HEK293T (cell line): Measurements from ENCODE around the gene CEP41.
"Not testable (repeated sequence)": the region's sequence is repeated elsewhere in the genome, so short reads cannot be mapped to it uniquely, and the experiment has no call there.

Source experiments
- CTCF ChIA-PET: fragments of 350-600 bp; formaldehyde crosslinking; extraction: SDS; loops from one replicate; lab custom pipeline; 2021; ENCODE audit warnings: antibody characterized with exemption, inconsistent platforms; lab: Yijun Ruan, JAX
- POLR2A ChIA-PET: fragments of 350-600 bp; formaldehyde crosslinking; extraction: SDS; loops from one replicate; lab custom pipeline; 2020; ENCODE audit warnings: antibody characterized with exemption, inconsistent platforms; lab: Yijun Ruan, JAX
- DNase-seq: peaks from one replicate; pipeline ENCODE4 v3.0.0; 2012; ENCODE audit warnings: mixed read lengths; ENCODE audit errors: extremely low spot score
- ARNT ChIP-seq: fragments of 450-650 bp; IDR thresholded peaks from 2 replicates; pipeline ENCODE4 v1.6.1; 2017; ENCODE audit warnings: mild to moderate bottlenecking
- BHLHE40 ChIP-seq: fragments of 450-650 bp; IDR thresholded peaks from 2 replicates; pipeline ENCODE4 v1.6.1; 2016; ENCODE audit warnings: mild to moderate bottlenecking, moderate library complexity, borderline replicate concordance
- CTBP1 ChIP-seq: fragments of 450-650 bp; IDR thresholded peaks from 2 replicates; pipeline ENCODE4 v1.6.1; 2016; ENCODE audit warnings: borderline replicate concordance
- ELF4 ChIP-seq: fragments of 450-650 bp; IDR thresholded peaks from 2 replicates; pipeline ENCODE4 v1.6.1; 2017; ENCODE audit warnings: antibody characterized with exemption
- FOXA1 ChIP-seq: fragments of 450-650 bp; IDR thresholded peaks from 2 replicates; pipeline ENCODE4 v1.6.1; 2016; ENCODE audit warnings: mild to moderate bottlenecking
- FOXK2 ChIP-seq: fragments of 450-650 bp; IDR thresholded peaks from 2 replicates; pipeline ENCODE4 v1.6.1; 2016; ENCODE audit warnings: mild to moderate bottlenecking
- FOXM1 ChIP-seq: fragments of 450-650 bp; IDR thresholded peaks from 2 replicates; pipeline ENCODE4 v1.6.1; 2017; ENCODE audit warnings: mild to moderate bottlenecking, borderline replicate concordance
- HDGF ChIP-seq: fragments of 450-650 bp; IDR thresholded peaks from 2 replicates; pipeline ENCODE4 v1.6.1; 2017; ENCODE audit warnings: antibody characterized with exemption, borderline replicate concordance
- L3MBTL2 ChIP-seq: fragments of 450-650 bp; conservative IDR thresholded peaks from 2 replicates; pipeline ENCODE4 v1.6.1; 2016; ENCODE audit warnings: mild to moderate bottlenecking
- LEF1 ChIP-seq: fragments of 450-650 bp; IDR thresholded peaks from 2 replicates; pipeline ENCODE4 v1.6.1; 2017; ENCODE audit warnings: mild to moderate bottlenecking, borderline replicate concordance
- NFRKB ChIP-seq: fragments of 450-650 bp; IDR thresholded peaks from 2 replicates; pipeline ENCODE4 v1.6.1; 2016; ENCODE audit warnings: mild to moderate bottlenecking, moderate library complexity
- SP1 ChIP-seq: fragments of 450-650 bp; IDR thresholded peaks from 2 replicates; pipeline ENCODE4 v1.6.1; 2017
- SUZ12 ChIP-seq: fragments of 450-650 bp; IDR thresholded peaks from 2 replicates; pipeline ENCODE4 v1.6.1; 2016; ENCODE audit warnings: mild to moderate bottlenecking
- TARDBP ChIP-seq: fragments of 450-650 bp; IDR thresholded peaks from 2 replicates; pipeline ENCODE4 v1.6.1; 2016
- ZNF384 ChIP-seq: fragments of 450-650 bp; IDR thresholded peaks from 2 replicates; pipeline ENCODE4 v1.6.1; 2016
- TF ChIP-seq, protein P1 (sequence below): fragments of 450-650 bp; IDR thresholded peaks from 2 replicates; pipeline ENCODE4 v1.6.1; 2016

CEP41 gene

DNA sequence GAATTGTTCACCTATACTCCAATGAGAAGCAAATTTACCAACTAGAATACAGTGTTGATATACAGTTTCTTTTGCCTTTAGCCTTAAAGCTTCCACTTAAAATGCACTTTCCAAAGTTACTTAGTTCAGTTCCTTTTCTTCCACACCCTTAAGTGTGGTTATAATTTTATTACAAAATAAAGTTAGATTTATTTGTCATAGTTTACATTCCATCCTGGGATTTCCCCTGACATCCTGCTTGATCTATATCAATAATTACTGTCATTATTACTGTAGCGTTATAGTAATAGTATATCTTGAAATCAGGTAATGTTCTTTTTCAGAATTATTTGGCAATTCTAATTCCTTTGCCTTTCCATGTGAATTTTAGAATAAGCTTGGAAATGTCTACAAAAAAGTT is 27.8 kb upstream of the CEP41 start:
- CTCF ChIA-PET: no interaction called here
- POLR2A ChIA-PET: no interaction called here
- TF ChIP-seq L3MBTL2 (no peak), BHLHE40 (no peak), FOXA1 (no peak), ELF4 (no peak), LEF1 (no peak), ARNT (no peak), TARDBP (no peak), FOXM1 (no peak), FOXK2 (no peak), SP1 (no peak), CTBP1 (no peak), HDGF (no peak), ZNF384 (no peak), NFRKB (no peak), SUZ12 (no peak)
- TF ChIP-seq, protein P1, sequence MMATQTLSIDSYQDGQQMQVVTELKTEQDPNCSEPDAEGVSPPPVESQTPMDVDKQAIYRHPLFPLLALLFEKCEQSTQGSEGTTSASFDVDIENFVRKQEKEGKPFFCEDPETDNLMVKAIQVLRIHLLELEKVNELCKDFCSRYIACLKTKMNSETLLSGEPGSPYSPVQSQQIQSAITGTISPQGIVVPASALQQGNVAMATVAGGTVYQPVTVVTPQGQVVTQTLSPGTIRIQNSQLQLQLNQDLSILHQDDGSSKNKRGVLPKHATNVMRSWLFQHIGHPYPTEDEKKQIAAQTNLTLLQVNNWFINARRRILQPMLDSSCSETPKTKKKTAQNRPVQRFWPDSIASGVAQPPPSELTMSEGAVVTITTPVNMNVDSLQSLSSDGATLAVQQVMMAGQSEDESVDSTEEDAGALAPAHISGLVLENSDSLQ: no peak
- no peak for DNase-seq

DNA sequence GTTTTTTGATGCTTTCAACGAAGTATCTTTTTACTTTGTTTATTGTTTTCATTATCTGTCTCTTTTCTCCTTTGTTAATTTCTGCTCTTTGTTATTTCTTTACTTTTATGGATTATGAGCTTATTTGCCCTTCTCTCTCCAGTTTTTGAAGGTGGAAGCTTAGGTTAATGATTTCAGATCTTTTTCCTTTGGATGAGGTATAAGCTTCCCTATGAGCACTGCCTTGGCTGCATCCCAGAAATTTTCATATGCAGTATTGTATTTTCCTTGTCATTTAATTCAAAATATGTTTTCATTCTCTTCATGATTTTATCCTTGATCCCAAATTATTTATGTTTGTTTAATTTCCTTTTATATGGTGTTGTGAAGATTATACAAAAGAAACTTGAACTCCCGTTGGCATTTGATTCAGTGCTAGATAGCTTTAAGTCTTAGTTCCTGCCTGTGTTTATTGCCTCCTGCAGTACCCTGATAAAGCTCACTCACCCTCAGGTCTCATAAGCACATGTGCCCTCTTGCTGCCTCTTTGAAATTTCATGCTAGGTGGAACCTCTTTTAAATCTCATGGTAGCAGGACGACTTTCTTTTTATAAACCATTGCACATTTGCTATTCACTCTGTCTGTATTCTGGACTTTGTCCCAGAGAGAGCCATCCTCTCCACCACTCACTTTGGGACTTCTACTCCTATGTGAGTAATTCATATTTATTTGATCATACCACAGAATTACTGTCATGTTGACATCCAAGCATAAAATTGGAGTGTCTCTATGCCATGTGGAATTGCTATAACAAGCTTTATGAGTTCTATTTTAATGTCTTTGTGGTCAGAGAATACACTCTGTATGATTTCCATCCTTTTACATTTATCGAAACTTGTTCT is 23.0 kb upstream of the CEP41 start:
- DNase-seq: no peak
- TF ChIP-seq TARDBP (no peak), FOXM1 (no peak), BHLHE40 (no peak), ARNT (no peak), SP1 (no peak)
- POLR2A ChIA-PET: no interaction called here
- CTCF ChIA-PET: no interaction called here

DNA sequence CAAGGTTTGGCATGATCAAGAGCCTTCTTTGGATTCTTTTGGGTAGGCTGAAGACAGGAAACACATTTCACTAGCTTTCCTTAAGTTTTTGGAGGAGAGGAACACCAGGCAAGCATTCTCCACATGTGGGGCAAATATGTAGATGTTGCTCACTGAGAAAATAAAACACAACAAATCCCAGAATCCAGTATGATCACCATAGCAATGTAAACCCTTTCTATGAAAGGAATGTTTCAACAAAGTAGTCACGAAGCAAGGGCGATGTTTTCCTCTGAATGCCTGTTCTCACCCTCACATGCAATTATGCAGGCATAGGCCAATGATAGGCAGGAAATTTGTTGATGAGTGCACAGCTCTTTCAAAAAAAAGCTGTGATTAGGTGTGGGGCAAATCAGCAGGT is 20.5 kb upstream of the CEP41 start:
- ChIA-PET CTCF (no interaction called here), POLR2A (no interaction called here)
- DNase-seq: no peak
- TF ChIP-seq SUZ12 (no peak), ARNT (no peak), HDGF (no peak), ELF4 (no peak), FOXK2 (no peak), CTBP1 (no peak), SP1 (no peak), FOXM1 (no peak), BHLHE40 (no peak), ZNF384 (no peak)
- TF ChIP-seq, protein P1: no peak

DNA sequence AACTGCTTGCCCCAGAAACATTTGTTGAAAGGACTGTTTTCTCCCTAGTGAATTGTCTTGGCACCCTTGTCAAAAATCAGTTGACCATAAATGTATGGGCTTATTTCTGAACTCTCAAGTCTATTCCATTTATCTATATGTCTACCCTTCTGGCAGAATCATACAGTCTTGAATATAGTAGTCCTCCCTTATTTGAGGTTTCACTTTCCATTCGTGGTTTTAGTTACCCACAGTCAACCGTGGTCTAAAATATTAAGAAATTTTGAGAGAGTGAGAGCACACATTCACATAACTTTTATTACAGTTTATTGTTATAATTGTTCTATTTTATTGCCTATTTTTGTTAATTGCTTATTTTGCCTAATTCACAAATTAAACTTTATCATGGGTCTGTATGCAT is 17.4 kb upstream of the CEP41 start:
- no peak for DNase-seq
- POLR2A ChIA-PET: no interaction called here
- CTCF ChIA-PET: no interaction called here
- TF ChIP-seq FOXA1 (no peak), TARDBP (no peak), ARNT (no peak), BHLHE40 (no peak), SUZ12 (no peak), L3MBTL2 (no peak), SP1 (no peak), ZNF384 (no peak), FOXM1 (no peak), LEF1 (no peak), HDGF (no peak), FOXK2 (no peak), NFRKB (no peak), ELF4 (no peak)
- TF ChIP-seq, protein P1: no peak

DNA sequence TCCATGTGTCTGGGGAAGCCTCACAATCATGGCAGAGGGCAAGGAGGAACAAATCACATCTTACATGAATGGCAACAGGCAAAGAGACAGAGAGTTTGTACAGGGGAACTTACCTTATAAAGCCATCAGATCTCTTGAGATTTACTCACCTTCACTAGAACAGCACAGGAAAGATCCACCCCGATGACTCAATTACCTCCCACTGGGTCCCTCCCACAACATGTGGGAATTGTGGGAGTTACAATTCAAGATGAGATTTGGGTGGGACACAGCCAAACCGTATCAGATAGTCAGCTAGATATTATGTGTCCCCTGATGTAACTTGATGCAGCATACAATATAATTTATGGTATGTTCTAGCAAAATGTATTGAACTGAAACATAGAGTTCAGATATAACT is 14.1 kb upstream of the CEP41 start:
- TF ChIP-seq FOXA1: no peak
- no peak for TF ChIP-seq L3MBTL2
- TF ChIP-seq BHLHE40: no peak
- TF ChIP-seq FOXK2: no peak
- no peak for TF ChIP-seq TARDBP
- TF ChIP-seq LEF1: no peak
- no peak for DNase-seq
- POLR2A ChIA-PET: no interaction called here
- CTCF ChIA-PET: no interaction called here

DNA sequence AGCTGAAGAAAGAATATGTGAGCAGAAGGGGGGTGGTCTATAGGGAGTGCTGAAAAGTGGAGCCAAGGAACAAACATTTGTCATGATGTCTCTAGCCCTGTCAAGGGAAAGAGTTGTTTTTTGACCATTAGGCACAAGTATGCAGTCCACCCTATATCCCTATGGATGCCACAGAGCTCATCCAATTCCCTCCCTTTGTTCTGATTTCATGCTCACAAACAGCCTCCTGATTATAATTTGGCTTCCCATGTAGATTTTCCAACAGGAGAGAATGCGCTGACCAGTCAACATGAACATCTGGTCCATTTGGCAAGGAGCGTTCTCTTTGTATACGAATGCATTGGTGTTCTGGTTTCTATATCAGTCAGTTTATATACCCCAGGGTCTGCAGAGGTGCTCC is 12.1 kb upstream of the CEP41 start:
- TF ChIP-seq SUZ12 (no peak), FOXM1 (no peak), ARNT (no peak), LEF1 (no peak), CTBP1 (no peak), FOXA1 (no peak), TARDBP (no peak), ZNF384 (no peak), ELF4 (no peak), FOXK2 (no peak), SP1 (no peak), NFRKB (no peak), L3MBTL2 (no peak)
- TF ChIP-seq, protein P1: no peak
- ChIA-PET POLR2A (no interaction called here), CTCF (no interaction called here)

DNA sequence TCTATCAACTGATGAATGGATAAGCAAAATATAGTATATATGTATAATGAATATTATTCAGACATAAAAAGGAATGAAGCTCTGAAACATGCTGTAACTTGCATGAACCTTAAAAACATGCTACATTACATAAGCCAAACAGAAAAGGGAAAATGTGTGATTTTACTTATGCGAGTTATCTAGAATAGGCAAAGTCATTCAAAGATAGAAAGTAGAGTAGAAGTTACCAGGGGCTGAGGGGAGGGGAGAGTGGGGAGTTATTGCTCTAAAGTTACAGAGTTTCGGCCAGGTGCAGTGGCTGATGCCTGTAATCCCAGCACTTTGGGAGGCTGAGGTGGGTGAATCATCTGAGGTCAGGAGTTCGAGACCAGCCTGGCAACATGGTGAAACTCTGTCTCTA is 10.5 kb upstream of the CEP41 start:
- DNase-seq, POLR2A ChIA-PET, CTCF ChIA-PET: not testable (repeated sequence)

More for the DNA sequence above, 12.1 kb upstream of the CEP41 start:
- no peak for DNase-seq
